GM18498 (cell line): ENCODE results near the gene ANXA2R.
"Not testable (repeated sequence)": the region's sequence is repeated elsewhere in the genome, so short reads cannot be mapped to it uniquely, and the experiment has no call there.

Experiments
- ATAC-seq: cut with Tn5 transposase; IDR thresholded peaks from one replicate; pipeline ENCODE4 v1.9.1; 2021; ENCODE audit warnings: mild to moderate bottlenecking, moderate library complexity; ENCODE audit not compliant: unreplicated experiment

ANXA2R gene

GRCh38 chr5:43036409-43036808 is 3.7 kb downstream of the ANXA2R start:
- no peak for ATAC-seq

- no peak for ATAC-seq
These were observed 5.5 kb downstream of the ANXA2R start for GRCh38 chr5:43034591-43034968.

GRCh38 chr5:43033841-43034590 is 6.1 kb downstream of the ANXA2R start:
- ATAC-seq: no peak

DNA sequence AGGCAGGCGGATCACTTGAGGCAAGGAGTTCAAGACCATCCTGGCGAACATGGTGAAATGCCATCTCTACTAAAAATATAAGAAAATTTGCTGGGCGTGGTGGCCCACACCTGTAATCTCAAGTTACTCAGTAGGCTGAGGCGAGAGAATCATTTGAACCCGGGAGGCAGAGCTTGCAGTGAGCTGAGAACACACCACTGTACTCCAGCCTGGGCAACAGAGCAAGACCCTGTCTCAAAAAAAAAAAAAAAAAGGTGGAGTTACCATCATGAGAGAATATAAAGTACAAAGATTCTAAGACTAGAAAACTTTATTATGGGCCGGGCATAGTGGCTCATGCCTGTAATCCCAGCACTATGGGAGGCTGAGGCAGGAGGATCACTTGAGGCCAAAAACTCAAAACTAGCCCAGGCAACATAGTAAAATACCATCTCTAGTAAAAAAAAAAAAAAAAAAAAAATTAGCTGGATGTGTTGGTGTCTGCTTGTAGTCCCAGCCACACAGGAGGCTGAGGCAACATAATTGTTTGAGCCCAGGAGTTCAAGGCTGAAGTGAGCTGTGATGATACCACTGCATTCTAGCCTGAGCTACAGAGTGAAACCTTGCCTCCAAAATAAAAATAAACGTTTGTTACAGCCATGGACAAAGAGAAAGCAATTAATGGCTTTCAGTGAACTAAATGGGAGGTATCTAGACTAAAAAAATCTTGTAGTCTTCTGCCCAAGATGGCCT is 12.9 kb downstream of the ANXA2R start:
- no peak for ATAC-seq

DNA sequence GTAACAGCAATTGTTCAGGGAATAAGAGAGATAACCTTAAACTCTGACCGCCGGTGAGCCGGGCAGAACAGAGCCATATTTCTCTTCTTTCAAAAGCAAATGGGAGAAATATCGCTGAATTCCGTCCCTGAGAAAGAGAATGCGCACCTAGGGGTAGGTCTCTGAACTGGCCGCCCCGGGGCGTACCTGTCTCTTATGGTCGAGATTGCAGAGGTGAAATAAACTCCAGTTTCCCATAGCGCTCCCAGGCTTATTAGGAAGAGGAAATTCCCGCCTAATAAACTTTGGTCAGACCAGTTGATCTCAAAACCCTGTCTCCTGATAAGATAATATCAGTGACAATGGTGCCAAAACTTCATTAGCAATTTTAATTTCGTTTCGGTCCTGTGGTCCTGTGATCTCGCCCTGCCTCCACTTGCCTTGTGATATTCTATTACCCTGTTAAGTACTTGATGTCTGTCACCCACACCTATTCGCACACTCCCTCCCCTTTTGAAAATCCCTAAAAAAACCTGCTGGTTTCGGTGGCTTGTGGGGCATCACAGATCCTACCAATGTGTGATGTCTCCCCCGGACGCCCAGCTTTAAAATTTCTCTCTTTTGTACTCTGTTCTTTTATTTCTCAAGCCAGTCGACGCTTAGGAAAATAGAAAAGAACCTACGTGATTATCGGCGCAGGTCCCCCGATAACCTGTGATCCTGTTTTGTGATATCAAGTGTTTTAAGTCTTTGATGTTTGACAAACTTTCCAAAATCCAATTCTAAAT is 14.8 kb downstream of the ANXA2R start:
- not testable (repeated sequence) for ATAC-seq

DNA sequence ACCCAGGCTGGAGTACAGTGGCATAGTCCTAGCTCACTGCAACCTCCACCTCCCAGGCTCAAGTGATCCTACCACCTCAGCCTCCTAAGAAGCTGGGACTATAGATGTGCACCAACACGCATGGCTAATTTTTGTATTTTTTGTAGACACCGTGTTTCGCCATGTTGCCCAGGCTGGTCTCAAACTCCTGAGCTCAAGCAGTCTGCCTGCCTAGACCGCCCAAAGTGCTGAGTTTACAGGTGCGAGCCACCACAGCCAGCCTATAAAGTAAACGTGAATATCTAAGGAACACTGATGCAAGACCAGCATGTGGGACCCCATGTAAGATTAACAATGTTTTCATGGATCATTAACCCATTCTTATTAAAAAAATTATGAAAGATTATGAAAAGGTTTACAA is 15.9 kb downstream of the ANXA2R start:
- no peak for ATAC-seq

DNA sequence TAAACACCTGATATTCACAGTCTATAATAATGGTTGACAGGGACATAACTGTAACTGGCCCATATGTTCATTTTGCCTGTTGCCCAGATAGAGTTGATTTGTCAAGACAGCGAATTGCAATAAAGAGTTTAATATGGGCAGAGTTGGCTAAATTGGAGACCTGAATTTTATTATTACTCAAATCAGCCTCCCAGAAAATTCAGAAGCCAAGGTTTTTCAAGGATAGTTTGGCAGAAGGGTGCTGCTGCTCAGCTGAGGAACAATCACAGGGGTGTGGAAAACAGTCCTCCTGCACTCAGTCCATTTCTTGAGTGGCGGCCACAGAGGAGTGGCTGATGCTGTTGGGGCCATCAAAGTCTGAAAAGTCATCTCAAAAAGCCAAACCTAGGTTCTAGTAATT is 19.0 kb downstream of the ANXA2R start:
- no peak for ATAC-seq

- peak; percentile 9 for ATAC-seq
These were observed 19.7 kb downstream of the ANXA2R start for GRCh38 chr5:43020399-43020746.

- peak; percentile 78 for ATAC-seq
These were observed 20.3 kb downstream of the ANXA2R start for GRCh38 chr5:43019614-43020398.

DNA sequence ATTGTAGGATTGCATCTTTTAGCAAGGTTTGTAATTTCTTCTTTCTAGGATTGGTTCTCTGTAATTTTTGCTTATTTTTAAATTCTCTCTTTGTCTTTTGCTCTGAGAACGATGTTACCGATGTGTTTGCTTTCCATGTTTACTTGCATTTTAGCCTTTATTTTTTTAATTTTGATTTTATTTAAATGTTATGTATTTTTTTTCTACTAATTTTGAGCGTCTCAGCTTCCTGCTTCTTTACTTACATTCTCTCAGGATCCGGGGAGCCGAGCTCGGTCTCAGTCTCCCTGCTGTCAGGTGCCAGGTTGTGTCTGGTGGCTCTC is 20.9 kb downstream of the ANXA2R start:
- ATAC-seq: no peak

- peak; percentile 15 for ATAC-seq
These were observed 22.7 kb downstream of the ANXA2R start for GRCh38 chr5:43017428-43017815.

DNA sequence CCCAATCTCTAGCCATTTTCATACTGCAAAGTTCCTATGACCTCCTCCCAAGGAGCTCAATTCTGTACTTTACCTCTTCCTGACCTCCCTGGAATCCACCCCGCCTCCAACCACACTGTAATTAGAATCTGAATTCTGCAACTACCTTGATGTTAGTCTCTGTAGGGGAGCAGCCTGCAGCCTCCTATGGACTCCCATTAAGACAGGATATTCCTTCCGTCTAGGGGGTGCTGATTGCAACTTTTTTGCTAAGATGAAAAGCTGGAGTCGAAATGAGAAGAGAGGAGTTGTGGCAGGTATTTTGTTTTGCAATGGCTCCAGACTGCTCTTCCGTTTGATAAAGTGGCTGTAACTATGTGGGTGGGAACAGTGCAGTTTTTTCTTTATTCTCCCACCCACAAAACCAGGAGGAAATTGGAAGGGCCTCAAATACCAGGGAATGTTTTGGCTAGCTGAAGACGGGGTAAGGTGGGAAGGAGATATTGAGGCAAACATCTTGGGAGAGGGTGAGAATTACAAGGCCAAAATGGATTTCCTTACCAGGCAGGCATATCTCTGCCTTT is 23.8 kb downstream of the ANXA2R start:
- no peak for ATAC-seq

DNA sequence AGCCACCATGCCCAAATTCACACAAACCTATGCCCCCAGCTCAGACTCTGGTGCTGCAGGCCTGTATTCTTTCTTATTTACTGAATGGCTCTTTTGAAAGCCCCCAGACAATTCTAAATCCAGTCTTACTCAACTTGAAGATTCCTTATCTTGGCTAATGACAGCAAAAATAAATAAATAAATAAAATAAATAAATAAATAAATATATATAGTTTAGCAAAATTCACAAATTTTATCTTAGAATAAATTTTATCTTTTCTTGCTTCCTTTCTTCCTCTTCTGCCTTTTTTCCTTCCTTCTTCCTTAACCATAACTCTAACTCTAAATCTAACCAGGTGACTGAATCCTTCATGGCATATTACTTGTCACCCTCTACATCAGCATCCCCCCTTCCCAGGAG is 25.6 kb downstream of the ANXA2R start:
- no peak for ATAC-seq

DNA sequence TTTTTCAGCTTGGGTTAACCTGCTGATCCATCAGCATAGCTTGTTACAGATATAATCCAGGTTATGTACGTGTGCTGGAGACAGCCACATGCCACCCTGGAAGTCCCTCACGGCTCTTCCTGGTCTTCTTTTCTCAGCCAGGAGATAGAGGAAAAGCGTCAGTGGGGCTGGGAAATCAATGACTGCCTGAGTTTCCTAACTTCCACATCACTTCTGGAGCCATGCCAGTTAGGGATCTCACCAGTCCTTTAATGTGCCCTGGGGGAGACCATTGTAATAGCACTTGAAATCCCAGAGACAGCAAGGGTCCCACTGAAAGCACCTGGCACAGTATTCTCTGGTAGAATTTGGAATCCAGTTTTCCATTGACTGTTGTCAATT is 29.2 kb downstream of the ANXA2R start:
- no peak for ATAC-seq

GRCh38 chr5:43008363-43009153 is 31.6 kb downstream of the ANXA2R start:
- ATAC-seq: peak; percentile 48

- peak; percentile 57 for ATAC-seq
These were observed 32.2 kb downstream of the ANXA2R start for GRCh38 chr5:43007911-43008362.

DNA sequence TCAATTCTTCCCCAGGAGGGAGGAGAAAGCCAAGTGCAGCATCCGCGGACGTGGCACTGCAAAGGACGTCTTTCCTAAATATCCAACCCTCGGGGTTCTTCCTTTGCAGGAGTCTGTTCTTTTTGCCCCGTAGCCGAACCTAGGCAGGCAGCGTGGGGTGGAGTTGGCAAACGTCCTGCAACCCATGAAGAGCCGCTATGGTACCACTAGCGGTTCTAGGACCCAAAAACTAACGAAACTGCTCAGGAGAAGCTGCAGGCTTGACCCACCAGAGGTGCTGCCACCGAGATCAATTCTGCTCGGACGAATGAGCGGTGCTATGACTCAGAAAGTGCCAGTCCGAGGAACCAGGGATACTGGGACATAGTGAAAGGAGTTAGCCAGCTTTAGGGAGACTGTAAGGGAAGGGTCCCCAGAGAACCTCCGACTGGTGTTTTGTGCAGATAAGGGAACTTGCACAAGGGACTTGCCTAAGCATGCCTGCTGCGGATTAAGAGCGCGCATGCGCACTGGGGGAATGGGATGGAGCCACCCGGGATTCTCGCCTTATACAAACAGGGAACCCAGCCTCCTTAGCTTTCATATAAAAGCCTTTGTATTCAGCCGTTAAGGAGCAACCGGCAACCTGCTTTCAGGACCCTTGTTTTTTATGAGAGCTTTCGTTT is 32.7 kb downstream of the ANXA2R start:
- peak; percentile 29 for ATAC-seq

GRCh38 chr5:43006424-43007202 is 33.5 kb downstream of the ANXA2R start:
- no peak for ATAC-seq

DNA sequence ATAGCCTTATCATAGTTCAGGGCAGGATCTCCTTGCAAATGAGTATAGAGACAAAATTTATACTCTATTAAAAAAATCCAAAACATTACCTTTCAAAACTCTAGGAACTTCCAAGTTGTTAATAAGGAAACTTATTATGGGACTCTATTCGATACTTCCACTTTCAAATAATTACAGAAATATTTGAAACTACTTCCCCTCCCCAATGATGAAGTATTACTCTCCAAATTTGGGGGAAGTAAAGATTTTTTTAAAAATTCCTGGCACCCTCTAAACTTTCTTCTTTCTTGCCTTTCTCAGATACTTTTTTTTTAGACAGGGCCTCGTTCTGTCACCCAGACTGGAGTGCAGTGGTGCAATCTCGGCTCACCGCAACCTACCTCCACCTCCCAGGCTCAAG is 35.1 kb downstream of the ANXA2R start:
- ATAC-seq: no peak
